B cell (primary cell): ENCODE measurements around the gene FBXO8.

ENCODE experiments used
- EZH2 ChIP-seq: IDR thresholded peaks from 2 replicates; pipeline ENCODE4 v1.6.1; 2012; ENCODE audit warnings: borderline replicate concordance, low read depth, mild to moderate bottlenecking, moderate library complexity, low read length; ENCODE audit not compliant: insufficient read depth, poor library complexity, severe bottlenecking
- TF ChIP-seq, protein P1 (sequence below): fragments of 200-600 bp; IDR thresholded peaks from one replicate; pipeline ENCODE4 v1.8.0; 2022; ENCODE audit warnings: antibody characterized with exemption, mild to moderate bottlenecking

DNA sequence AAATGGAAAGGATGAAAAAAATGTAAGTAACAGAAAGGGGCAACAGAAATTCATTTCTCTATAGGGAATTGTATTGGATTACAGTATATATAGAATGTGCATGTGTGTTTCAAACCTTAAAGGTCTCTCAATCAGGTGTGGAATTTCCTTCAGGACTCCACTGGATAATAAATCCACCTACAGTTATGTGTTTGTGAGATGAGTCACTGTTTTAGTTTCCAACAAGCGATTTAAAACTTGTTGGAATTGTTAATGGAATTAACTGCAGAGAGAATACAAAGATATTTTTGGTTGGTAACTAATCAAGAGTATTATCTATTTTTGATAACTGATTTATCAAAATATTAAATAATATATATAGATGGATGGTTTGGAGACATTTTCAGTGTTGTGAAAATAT is 33.1 kb upstream of the FBXO8 start:
- TF ChIP-seq, protein P1, sequence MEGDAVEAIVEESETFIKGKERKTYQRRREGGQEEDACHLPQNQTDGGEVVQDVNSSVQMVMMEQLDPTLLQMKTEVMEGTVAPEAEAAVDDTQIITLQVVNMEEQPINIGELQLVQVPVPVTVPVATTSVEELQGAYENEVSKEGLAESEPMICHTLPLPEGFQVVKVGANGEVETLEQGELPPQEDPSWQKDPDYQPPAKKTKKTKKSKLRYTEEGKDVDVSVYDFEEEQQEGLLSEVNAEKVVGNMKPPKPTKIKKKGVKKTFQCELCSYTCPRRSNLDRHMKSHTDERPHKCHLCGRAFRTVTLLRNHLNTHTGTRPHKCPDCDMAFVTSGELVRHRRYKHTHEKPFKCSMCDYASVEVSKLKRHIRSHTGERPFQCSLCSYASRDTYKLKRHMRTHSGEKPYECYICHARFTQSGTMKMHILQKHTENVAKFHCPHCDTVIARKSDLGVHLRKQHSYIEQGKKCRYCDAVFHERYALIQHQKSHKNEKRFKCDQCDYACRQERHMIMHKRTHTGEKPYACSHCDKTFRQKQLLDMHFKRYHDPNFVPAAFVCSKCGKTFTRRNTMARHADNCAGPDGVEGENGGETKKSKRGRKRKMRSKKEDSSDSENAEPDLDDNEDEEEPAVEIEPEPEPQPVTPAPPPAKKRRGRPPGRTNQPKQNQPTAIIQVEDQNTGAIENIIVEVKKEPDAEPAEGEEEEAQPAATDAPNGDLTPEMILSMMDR = no peak
- TF ChIP-seq EZH2 = no peak
